ENCODE results near the gene STAP2.

The STAP2 gene

GRCh38 chr19:4371247-4372164 is 32.9 kb upstream of the STAP2 start:
- DNase-seq (ENCODE audit: low read depth in 2 of 2), result no peak

GRCh38 chr19:4370418-4371041 is 31.9 kb upstream of the STAP2 start:
- no peak for DNase-seq (ENCODE audit: low read depth in 2 of 2)

- peak; percentile 74 to 76 for DNase-seq (ENCODE audit: low read depth in 2 of 2)
Measured at GRCh38 chr19:4369888-4370260, 31.2 kb upstream of the STAP2 start.

- DNase-seq (ENCODE audit: low read depth in 2 of 2), result peak; percentile 54 to 64
Measured at GRCh38 chr19:4369109-4369887, 30.7 kb upstream of the STAP2 start.

GRCh38 chr19:4368128-4368820 is 29.6 kb upstream of the STAP2 start:
- no peak for DNase-seq (ENCODE audit: low read depth in 2 of 2)

- no peak for DNase-seq (ENCODE audit: low read depth in 2 of 2)
Measured at GRCh38 chr19:4367781-4368127, 29.1 kb upstream of the STAP2 start.

GRCh38 chr19:4367336-4367723 is 28.7 kb upstream of the STAP2 start:
- no peak for DNase-seq (ENCODE audit: low read depth in 2 of 2)

- no peak for DNase-seq (ENCODE audit: low read depth in 2 of 2)
Measured at GRCh38 chr19:4366666-4367335, 28.2 kb upstream of the STAP2 start.

GRCh38 chr19:4365791-4366665 is 27.4 kb upstream of the STAP2 start:
- DNase-seq (ENCODE audit: low read depth in 2 of 2), result no peak

- no peak for DNase-seq (ENCODE audit: low read depth in 2 of 2)
Measured at GRCh38 chr19:4365341-4365740, 26.7 kb upstream of the STAP2 start.

GRCh38 chr19:4363571-4364304 is 25.1 kb upstream of the STAP2 start:
- DNase-seq (ENCODE audit: low read depth in 2 of 2), result no peak

- no peak for DNase-seq (ENCODE audit: low read depth in 2 of 2)
Measured at GRCh38 chr19:4362831-4363545, 24.4 kb upstream of the STAP2 start.

- DNase-seq (ENCODE audit: low read depth in 2 of 2), result no peak
Measured at GRCh38 chr19:4362101-4362828, 23.6 kb upstream of the STAP2 start.

GRCh38 chr19:4361152-4362046 is 22.8 kb upstream of the STAP2 start:
- DNase-seq (ENCODE audit: low read depth in 2 of 2), result no peak

GRCh38 chr19:4360641-4361151 is 22.1 kb upstream of the STAP2 start:
- DNase-seq (ENCODE audit: low read depth in 2 of 2), result no peak

- DNase-seq (ENCODE audit: low read depth in 2 of 2), result no peak
Measured at GRCh38 chr19:4360081-4360569, 21.5 kb upstream of the STAP2 start.

GRCh38 chr19:4359627-4360000 is 21.0 kb upstream of the STAP2 start:
- DNase-seq (ENCODE audit: low read depth in 2 of 2), result no peak
